ENCODE results near the gene PTDSS2. TPM values are rescaled to one million over a fixed set of nuclear protein-coding genes. Genes with fewer than 3 reads are reported as not detected.

PTDSS2 gene
- total and polyA plus RNA-seq, 2 of the 13 experiments (the other 11 are each of a cell fraction or from before 2014, with no cell fraction given), result 21.7 to 26.4 TPM

DNA sequence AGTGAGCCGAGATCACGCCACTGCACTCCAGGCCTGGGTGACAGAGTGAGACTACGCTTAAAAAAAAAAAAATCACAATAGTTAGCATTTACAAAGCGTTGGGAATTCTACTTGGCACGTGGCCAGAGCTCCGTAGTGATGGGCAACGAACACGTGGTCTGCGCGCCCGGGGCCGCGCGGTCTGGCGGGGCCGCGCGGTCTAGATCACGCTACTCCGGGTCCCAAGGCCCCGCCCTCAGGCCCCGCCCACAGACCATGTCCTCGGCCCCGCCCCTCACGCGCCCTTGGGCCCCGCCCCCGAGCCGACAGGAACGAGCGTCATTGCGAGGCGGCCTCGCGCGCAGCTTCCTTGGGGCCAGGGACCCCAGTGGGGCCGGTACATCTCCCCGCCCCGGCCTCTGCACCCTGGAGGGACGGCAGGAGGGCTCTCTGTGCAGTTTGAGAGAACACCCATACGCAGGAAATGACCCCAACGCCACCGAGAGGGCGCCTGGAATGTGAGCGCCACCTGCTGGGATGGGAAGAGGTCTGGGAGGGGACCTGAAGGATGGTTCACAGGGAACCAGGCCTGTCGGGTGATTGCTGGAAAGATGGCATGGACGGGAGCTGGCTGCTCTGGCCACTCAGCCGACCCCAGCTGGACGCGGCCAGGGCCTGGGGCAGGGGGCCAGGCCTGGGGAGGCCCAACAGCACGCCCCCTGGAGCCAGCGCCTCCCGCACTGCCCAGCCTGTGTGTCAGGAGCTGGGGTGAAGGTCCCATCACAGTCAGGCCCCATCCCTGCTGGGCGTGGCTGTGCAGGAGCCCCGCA lies 2.0 kb upstream of the PTDSS2 start (continued):
- TF ChIP-seq, protein P1, sequence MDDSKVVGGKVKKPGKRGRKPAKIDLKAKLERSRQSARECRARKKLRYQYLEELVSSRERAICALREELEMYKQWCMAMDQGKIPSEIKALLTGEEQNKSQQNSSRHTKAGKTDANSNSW (CRISPR knock-in tag; IDR thresholded peaks at IDR 0.05; ENCODE audit: borderline replicate concordance), result no peak
- TF ChIP-seq ZBED4 (CRISPR knock-in tag; IDR thresholded peaks at IDR 0.05; ENCODE audit: borderline replicate concordance), result no peak
- no peak for TF ChIP-seq CREM (IDR thresholded peaks at IDR 0.05)
- TF ChIP-seq CREM (CRISPR knock-in tag; IDR thresholded peaks at IDR 0.05), result no peak
- TF ChIP-seq MEF2D (CRISPR knock-in tag; IDR thresholded peaks at IDR 0.05), result peak; percentile 55; the same call in 1 of the 2 replicates
- TF ChIP-seq AHDC1 (CRISPR knock-in tag; IDR thresholded peaks at IDR 0.05; ENCODE audit: borderline replicate concordance), result no peak
- TF ChIP-seq ZNF329 (CRISPR knock-in tag; IDR thresholded peaks at IDR 0.05; ENCODE audit: low read depth), result no peak
- no peak; the same call in 1 of the 2 replicates for TF ChIP-seq CEBPG (CRISPR knock-in tag; IDR thresholded peaks at IDR 0.05)
- no peak for TF ChIP-seq MBNL3 (CRISPR knock-in tag; conservative IDR thresholded peaks at IDR 0.05)
- TF ChIP-seq SMAD3 (CRISPR knock-in tag; IDR thresholded peaks at IDR 0.05), result no peak; the same call in 1 of the 2 replicates
- no peak for TF ChIP-seq PRDM15 (CRISPR knock-in tag; IDR thresholded peaks at IDR 0.05)
- TF ChIP-seq KAT8 (CRISPR knock-in tag; IDR thresholded peaks at IDR 0.05), result peak; percentile 80; the same call in 1 of the 2 replicates
- TF ChIP-seq ZKSCAN1 (IDR thresholded peaks at IDR 0.05; ENCODE audit: low read length), result peak; percentile 11; the same call in 1 of the 2 replicates
